HEK293 (cell line): ENCODE results near the gene CRISP1.

Source experiments
- CTCF ChIA-PET: fragments of 350-600 bp; formaldehyde crosslinking; extraction: SDS; loops from one replicate; lab custom pipeline; 2021; ENCODE audit warnings: antibody characterized with exemption; lab: Yijun Ruan, JAX
- POLR2A ChIA-PET: fragments of 300-600 bp; formaldehyde crosslinking; extraction: SDS; loops from one replicate; lab custom pipeline; 2020; ENCODE audit warnings: antibody characterized with exemption, inconsistent platforms; lab: Yijun Ruan, JAX
- H3K27ac ChIP-seq: fragments of 200-500 bp; sonication (Bioruptor generic); 2 replicates; pipeline ENCODE4 v1.5.1; 2014; ENCODE audit warnings: low read depth, low read length, control low read depth, inconsistent platforms; ENCODE audit errors: extremely low read depth
- H3K36me3 ChIP-seq, 2 experiments: fragments of 200-500 bp in 1 of 2; sonication (Bioruptor generic) in 1 of 2; 1 replicate in 1 of 2; 2 replicates in 1 of 2; pipeline ENCODE4 v1.5.1; 2014 to 2017; ENCODE audit warnings: inconsistent platforms in 2 of 2, low read length in 2 of 2; ENCODE audit not compliant: control insufficient read depth in 2 of 2, insufficient read depth in 1 of 2
- H3K4me1 ChIP-seq: fragments of 200-500 bp; sonication (Bioruptor generic); 2 replicates; pipeline ENCODE4 v1.5.1; 2014; ENCODE audit warnings: mild to moderate bottlenecking, low read length, inconsistent platforms; ENCODE audit not compliant: control insufficient read depth, insufficient read depth
- H3K4me3 ChIP-seq: 2 replicates; pipeline ENCODE4 v1.5.1; 2011; ENCODE audit warnings: low read depth, mild to moderate bottlenecking, control low read depth, low read length, moderate library complexity
- H3K9me3 ChIP-seq: fragments of 200-500 bp; sonication (Bioruptor generic); 2 replicates; pipeline ENCODE4 v1.5.1; 2014; ENCODE audit warnings: low read depth, low read length, inconsistent platforms; ENCODE audit not compliant: control insufficient read depth, insufficient read depth
- AEBP2 ChIP-seq: fragments of 450-650 bp; formaldehyde crosslinking; IDR thresholded peaks from 2 replicates; pipeline ENCODE4 v1.5.1; 2016; ENCODE audit warnings: missing biosample characterization, missing genetic modification characterization, borderline replicate concordance
- KLF7 ChIP-seq: fragments of 450-650 bp; formaldehyde crosslinking; IDR thresholded peaks from 2 replicates; pipeline ENCODE4 v1.5.1; 2016; ENCODE audit warnings: missing biosample characterization, missing genetic modification characterization, borderline replicate concordance
- KLF9 ChIP-seq: fragments of 450-650 bp; formaldehyde crosslinking; IDR thresholded peaks from 2 replicates; pipeline ENCODE4 v1.5.1; 2016; ENCODE audit warnings: missing biosample characterization, missing genetic modification characterization, low read depth
- OVOL3 ChIP-seq: fragments of 450-650 bp; formaldehyde crosslinking; IDR thresholded peaks from 2 replicates; pipeline ENCODE4 v1.5.1; 2016; ENCODE audit warnings: missing biosample characterization, missing genetic modification characterization
- PATZ1 ChIP-seq: fragments of 450-650 bp; formaldehyde crosslinking; IDR thresholded peaks from 2 replicates; pipeline ENCODE4 v1.5.1; 2016; ENCODE audit warnings: missing biosample characterization, missing genetic modification characterization
- SCRT1 ChIP-seq: fragments of 450-650 bp; formaldehyde crosslinking; IDR thresholded peaks from 2 replicates; pipeline ENCODE4 v1.5.1; 2016; ENCODE audit warnings: missing biosample characterization, missing genetic modification characterization, borderline replicate concordance
- SETDB1 ChIP-seq: IDR thresholded peaks from one replicate; pipeline ENCODE4 v1.6.1; 2017; ENCODE audit warnings: mild to moderate bottlenecking, low read length, moderate library complexity, mixed read lengths; ENCODE audit not compliant: insufficient read length
- SP3 ChIP-seq: fragments of 450-650 bp; formaldehyde crosslinking; IDR thresholded peaks from 2 replicates; pipeline ENCODE4 v1.5.1; 2016; ENCODE audit warnings: missing biosample characterization, missing genetic modification characterization
- ZBTB48 ChIP-seq: fragments of 450-650 bp; formaldehyde crosslinking; IDR thresholded peaks from 2 replicates; pipeline ENCODE4 v1.5.1; 2016; ENCODE audit warnings: missing biosample characterization, missing genetic modification characterization
- ZFP37 ChIP-seq: fragments of 450-650 bp; formaldehyde crosslinking; IDR thresholded peaks from 2 replicates; pipeline ENCODE4 v1.5.1; 2016; ENCODE audit warnings: missing biosample characterization, missing genetic modification characterization
- ZNF140 ChIP-seq: fragments of 450-650 bp; formaldehyde crosslinking; IDR thresholded peaks from 2 replicates; pipeline ENCODE4 v1.5.1; 2016; ENCODE audit warnings: missing biosample characterization, missing genetic modification characterization
- ZNF19 ChIP-seq: fragments of 450-650 bp; formaldehyde crosslinking; IDR thresholded peaks from 2 replicates; pipeline ENCODE4; 2016; ENCODE audit warnings: missing biosample characterization, missing genetic modification characterization, low read depth
- ZNF239 ChIP-seq: fragments of 450-650 bp; formaldehyde crosslinking; IDR thresholded peaks from 2 replicates; pipeline ENCODE4 v1.5.1; 2016; ENCODE audit warnings: missing biosample characterization, missing genetic modification characterization
- ZNF335 ChIP-seq: fragments of 450-650 bp; formaldehyde crosslinking; conservative IDR thresholded peaks from 2 replicates; pipeline ENCODE4 v1.5.1; 2016; ENCODE audit warnings: missing biosample characterization, missing genetic modification characterization
- ZNF350 ChIP-seq: fragments of 450-650 bp; formaldehyde crosslinking; IDR thresholded peaks from 2 replicates; pipeline ENCODE4 v1.5.0; 2017; ENCODE audit warnings: missing biosample characterization, mild to moderate bottlenecking, missing genetic modification characterization
- ZNF366 ChIP-seq: fragments of 450-650 bp; formaldehyde crosslinking; conservative IDR thresholded peaks from 2 replicates; pipeline ENCODE4 v1.5.1; 2016; ENCODE audit warnings: missing biosample characterization, missing genetic modification characterization
- ZNF394 ChIP-seq: fragments of 450-650 bp; formaldehyde crosslinking; IDR thresholded peaks from 2 replicates; pipeline ENCODE4 v1.5.1; 2016; ENCODE audit warnings: missing biosample characterization, missing genetic modification characterization, mild to moderate bottlenecking, moderate library complexity, borderline replicate concordance
- ZNF416 ChIP-seq: fragments of 450-650 bp; formaldehyde crosslinking; IDR thresholded peaks from 2 replicates; pipeline ENCODE4 v1.5.1; 2016; ENCODE audit warnings: missing biosample characterization, missing genetic modification characterization
- ZNF423 ChIP-seq: fragments of 450-650 bp; formaldehyde crosslinking; IDR thresholded peaks from 2 replicates; pipeline ENCODE4 v1.5.1; 2016; ENCODE audit warnings: missing biosample characterization, missing genetic modification characterization
- ZNF488 ChIP-seq: fragments of 450-650 bp; formaldehyde crosslinking; IDR thresholded peaks from 2 replicates; pipeline ENCODE4 v1.5.1; 2016; ENCODE audit warnings: missing biosample characterization, missing genetic modification characterization
- ZNF747 ChIP-seq: fragments of 450-650 bp; formaldehyde crosslinking; IDR thresholded peaks from 2 replicates; pipeline ENCODE4 v1.5.1; 2016; ENCODE audit warnings: missing biosample characterization, missing genetic modification characterization

CRISP1 gene

GRCh38 chr6:49868951-49869529 is 2.7 kb upstream of the CRISP1 start:
- TF ChIP-seq SETDB1 = peak; percentile 34
- no peak for TF ChIP-seq KLF7
- CTCF ChIA-PET = no interaction called here
- Histone ChIP-seq H3K4me3 (no peak overlapping the region), H3K4me1 (no peaks in the 10 kb centered on the region), H3K36me3 (no peaks in the 10 kb centered on the region), H3K9me3 (no peaks in the 10 kb centered on the region), H3K27ac (no peak overlapping the region)
- POLR2A ChIA-PET = no interaction called here

GRCh38 chr6:49856282-49856681 is 10.1 kb downstream of the CRISP1 start:
- TF ChIP-seq ZNF747 (no peak), ZNF488 (tag by site-specific recombination) (no peak), ZNF140 (tag by site-specific recombination) (no peak), ZNF19 (tag by site-specific recombination) (no peak), SP3 (tag by site-specific recombination) (no peak), ZNF335 (tag by site-specific recombination) (no peak), ZFP37 (tag by site-specific recombination) (no peak), KLF9 (tag by site-specific recombination) (no peak), ZNF239 (tag by site-specific recombination) (no peak), SCRT1 (tag by site-specific recombination) (no peak), ZNF423 (no peak), ZNF394 (tag by site-specific recombination) (no peak), ZNF366 (no peak), AEBP2 (tag by site-specific recombination) (no peak), ZBTB48 (tag by site-specific recombination) (no peak), ZNF416 (no peak), OVOL3 (no peak), ZNF350 (no peak), PATZ1 (tag by site-specific recombination) (no peak)
- Histone ChIP-seq H3K36me3 (no peaks in the 10 kb centered on the region), H3K4me3 (no peak overlapping the region), H3K9me3 (no peaks in the 10 kb centered on the region), H3K4me1 (no peaks in the 10 kb centered on the region), H3K27ac (no peak overlapping the region)
- POLR2A ChIA-PET = no interaction called here
- CTCF ChIA-PET = interaction anchor here (0.7 to 0.8 kb wide), 2 partner anchors 8 to 325 kb away, joined by 3 read pairs; no protein-coding TSS in a partner anchor
